Medulla oblongata (tissue), 1 donor: ENCODE data around the gene ARID5B.

Experiments
- DNase-seq: peaks from one replicate; pipeline ENCODE4 v3.0.0-alpha.2; 2015; ENCODE audit errors: extremely low spot score

The ARID5B gene

GRCh38 chr10:62103857-62104256 lies 202.4 kb downstream of the ARID5B start:
- DNase-seq, result no peak

- no peak for DNase-seq
Observed at GRCh38 chr10:62106929-62107519, 205.5 kb downstream of the ARID5B start.

- no peak for DNase-seq
Observed at GRCh38 chr10:62108759-62109586, 207.5 kb downstream of the ARID5B start.

DNA sequence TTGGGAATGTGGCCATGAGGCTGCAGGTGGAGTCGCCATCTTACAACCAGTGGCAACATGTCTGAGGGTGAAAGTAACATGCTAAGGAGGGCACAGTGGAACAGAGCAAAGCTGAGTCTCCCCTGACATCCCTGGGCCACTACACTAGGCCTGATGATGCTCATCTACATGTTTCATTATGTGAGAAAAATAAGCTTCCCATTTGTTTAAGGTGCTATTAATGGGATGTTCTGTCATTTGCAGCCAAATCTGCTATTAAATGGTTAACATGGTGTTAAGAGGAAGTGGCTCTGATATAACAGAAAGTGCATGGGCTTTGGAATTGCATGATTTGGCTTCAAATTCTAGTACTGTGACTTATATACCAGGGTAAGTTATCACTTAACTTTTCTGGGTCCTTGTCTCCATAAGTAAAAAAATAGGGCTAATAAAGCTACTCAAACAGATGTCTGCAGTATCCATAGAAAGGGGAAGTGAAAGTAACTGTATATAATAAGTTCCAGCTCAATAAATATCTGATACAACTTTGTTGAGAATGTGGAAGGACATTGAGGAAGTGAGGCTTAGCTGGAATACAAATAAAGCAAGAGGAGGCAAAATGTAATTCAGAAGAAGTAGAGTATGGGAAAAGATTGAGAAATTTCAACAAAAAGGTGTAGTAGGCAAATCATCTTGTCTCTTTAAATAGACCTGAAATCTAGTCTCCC lies 208.2 kb downstream of the ARID5B start:
- peak; percentile 33 for DNase-seq

- no peak for DNase-seq
Observed at GRCh38 chr10:62112300-62112699, 210.8 kb downstream of the ARID5B start.

GRCh38 chr10:62112963-62113362 lies 211.5 kb downstream of the ARID5B start:
- no peak for DNase-seq

- DNase-seq, result no peak
Observed at GRCh38 chr10:62113680-62114079, 212.2 kb downstream of the ARID5B start.

DNA sequence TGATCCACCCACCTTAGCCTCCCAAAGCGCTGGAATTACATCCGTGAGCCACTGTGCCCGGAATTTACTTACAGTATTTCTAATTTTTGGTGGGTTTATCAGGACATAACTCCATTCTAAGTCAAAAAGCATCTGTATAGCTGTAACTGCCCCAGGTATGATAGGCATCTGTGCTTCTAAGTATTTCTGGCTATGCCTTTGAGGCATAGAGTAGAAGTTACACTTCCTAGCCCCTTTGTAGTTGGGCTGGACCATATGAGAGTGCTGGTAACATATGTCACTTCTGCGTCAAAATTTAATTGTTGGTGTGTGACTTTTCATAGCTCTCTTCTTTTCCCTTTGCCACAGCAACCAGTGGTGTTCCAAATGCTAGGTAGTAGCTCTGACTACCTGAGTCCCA lies 213.8 kb downstream of the ARID5B start:
- DNase-seq, result no peak

- DNase-seq, result no peak
Observed at GRCh38 chr10:62115842-62116241, 214.3 kb downstream of the ARID5B start.

DNA sequence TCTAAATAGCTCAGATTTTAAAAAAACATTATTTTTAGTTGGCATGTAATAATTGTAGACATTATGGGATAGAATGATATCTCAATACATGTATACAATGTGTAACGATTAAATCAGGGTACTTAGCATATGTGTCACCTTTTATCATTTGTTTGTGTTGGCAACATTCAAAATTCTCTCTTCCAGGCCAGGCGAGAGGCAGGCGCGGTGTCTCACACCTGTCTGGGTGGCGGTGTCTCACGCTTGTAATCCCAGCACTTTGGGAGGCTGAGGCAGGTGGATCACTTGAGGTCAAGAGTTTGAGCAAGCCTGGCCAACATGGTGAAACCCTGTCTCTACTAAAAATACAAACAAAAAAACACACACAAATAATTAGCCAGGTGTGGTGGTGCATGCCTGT lies 215.4 kb downstream of the ARID5B start:
- DNase-seq, result no peak

- no peak for DNase-seq
Observed at GRCh38 chr10:62121187-62121530, 219.7 kb downstream of the ARID5B start.

DNA sequence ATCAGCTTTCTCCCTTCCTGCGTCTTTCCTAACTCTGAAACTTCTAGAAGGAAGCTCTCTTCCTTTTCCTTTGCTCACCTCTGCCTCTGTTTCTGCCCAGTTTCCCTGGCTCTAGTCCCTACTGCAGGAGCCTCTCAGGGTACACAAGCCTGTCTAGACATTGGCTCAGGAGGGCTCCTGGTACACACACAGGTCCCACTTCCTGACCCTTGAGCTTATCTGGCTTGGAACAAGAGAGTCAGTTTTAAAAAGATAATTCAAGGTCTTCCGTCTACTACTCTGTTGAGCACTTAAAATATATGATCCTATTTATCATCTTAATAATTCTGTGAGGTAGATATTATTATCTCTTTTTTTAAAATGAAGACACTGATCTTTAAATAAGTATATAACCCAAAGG lies 226.5 kb downstream of the ARID5B start:
- DNase-seq, result no peak

DNA sequence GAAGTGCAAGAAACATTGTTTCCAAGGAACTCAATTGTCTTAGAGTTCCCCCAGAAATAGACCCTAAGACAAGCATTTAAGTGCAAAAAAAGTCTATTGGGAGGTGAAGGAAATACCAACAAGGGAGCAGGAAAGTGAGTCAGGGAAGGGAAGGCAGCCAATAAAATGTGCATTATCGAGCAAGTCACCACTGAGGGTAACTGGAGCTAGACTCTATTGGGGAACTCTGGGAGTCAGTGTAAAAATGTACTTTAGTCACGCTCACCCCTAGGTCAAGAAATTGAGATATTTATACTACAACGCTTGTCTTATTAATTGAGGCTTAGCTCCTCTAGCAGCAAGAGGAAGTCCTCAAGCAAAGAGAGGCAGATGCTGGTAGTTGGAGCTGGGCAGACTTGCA lies 229.4 kb downstream of the ARID5B start:
- DNase-seq, result no peak

DNA sequence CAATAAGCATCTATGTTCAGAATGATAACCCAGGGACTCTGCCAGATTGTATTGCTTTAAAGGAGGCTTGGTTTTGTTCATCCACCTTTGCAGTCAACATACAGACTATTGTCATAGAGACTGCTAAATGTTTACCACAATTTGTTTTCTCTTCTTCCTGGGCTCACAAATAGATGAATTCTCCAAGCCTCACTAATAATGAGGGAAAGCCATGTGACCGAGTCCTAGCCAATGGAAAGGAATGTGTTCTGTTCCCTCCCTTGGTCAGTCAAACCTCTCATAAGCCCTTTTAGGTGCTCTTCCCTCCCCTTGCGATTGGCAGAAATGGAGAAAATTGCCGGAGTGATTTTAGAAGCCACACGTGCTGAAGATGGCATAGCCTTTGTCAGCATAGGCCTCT lies 230.2 kb downstream of the ARID5B start:
- DNase-seq, result no peak

DNA sequence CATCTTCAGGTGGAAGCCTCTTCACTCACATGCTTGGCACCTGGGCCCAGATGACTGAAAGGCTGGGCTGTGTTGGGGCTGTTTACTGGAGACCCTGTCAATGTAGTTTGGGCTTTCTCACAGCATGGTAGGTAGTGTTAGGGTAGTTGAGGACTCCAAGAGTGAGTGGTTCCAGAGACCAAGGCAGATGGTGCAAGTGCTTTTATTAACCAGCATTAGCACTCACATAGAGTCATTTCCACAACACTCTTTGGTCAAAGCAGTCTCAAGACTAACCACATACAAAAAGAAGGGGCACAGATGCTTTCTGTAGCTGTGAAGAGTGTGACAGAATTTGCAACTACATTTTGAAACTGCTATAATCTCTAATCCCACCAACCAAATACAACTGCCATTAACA lies 232.1 kb downstream of the ARID5B start:
- no peak for DNase-seq

DNA sequence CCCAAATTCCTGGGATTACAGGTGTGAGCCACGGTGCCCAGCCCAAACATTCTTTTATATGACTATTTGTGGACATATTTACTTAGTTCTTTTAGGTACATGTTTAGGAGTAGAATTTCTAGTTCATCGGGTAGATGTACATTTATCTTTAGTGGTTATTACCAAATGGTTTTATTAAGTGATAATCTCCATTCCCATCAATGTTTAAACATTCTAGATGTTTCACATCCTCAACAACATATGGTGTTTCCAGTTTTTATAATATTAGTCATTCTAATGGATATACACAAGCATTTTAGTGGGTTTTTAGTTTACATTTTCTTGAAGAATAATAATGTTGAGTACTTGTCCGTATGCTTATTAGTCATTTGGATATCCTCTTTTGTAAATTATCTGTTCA lies 235.4 kb downstream of the ARID5B start:
- DNase-seq, result no peak
